NCI-H2227 (cell line): ENCODE results near the gene USPL1.
A peak's percentile ranks its signal among the peaks of the same experiment; 100 is the strongest.

Experiments
- DNase-seq: peaks from one replicate; lab custom pipeline; 2025; ENCODE audit not compliant: unreplicated experiment; lab: John Stamatoyannopoulos, UW

Gene USPL1

GRCh38 chr13:30696278-30697176, 78.8 kb downstream of the USPL1 start:
- DNase-seq, result peak; percentile 2

GRCh38 chr13:30697177-30697953, 79.6 kb downstream of the USPL1 start:
- DNase-seq, result no peak

GRCh38 chr13:30697996-30698401, 80.3 kb downstream of the USPL1 start:
- DNase-seq, result no peak

- DNase-seq, result no peak
Observed at GRCh38 chr13:30698488-30699005, 80.8 kb downstream of the USPL1 start.

GRCh38 chr13:30700364-30700763, 82.6 kb downstream of the USPL1 start:
- no peak for DNase-seq

- DNase-seq, result no peak
Observed at GRCh38 chr13:30702006-30702405, 84.3 kb downstream of the USPL1 start.

GRCh38 chr13:30704596-30704995, 86.9 kb downstream of the USPL1 start:
- DNase-seq, result no peak

GRCh38 chr13:30705680-30706079, 88.0 kb downstream of the USPL1 start:
- DNase-seq, result no peak

- no peak for DNase-seq
Observed at GRCh38 chr13:30708541-30708940, 90.8 kb downstream of the USPL1 start.
